ENCODE measurements around the gene PCNX2.

DNA sequence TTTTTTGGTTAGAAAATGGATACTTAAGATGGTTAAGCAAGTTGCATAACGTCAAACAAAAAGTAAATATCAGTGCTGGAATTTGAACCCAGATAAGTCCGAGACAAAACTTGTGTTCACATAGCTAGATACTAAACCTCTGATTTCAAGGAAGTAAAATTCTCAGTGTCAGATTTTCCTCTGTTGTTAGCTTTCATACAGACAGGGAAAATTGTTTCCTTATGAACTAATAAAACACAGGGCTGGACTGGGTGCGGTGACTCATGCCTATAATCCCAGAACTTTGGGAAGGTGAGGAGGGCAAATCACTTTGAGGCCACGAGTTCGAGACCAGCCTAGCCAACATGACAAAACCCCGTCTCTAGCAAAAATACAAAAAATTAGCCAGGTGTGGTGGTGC is 51.3 kb downstream of the PCNX2 start:
- TF ChIP-seq ZNF274 (IDR thresholded peaks at IDR 0.05; ENCODE audit: low read depth, low read length) (no peak), YY1 (IDR thresholded peaks at IDR 0.05; ENCODE audit: insufficient read depth, insufficient read length) (no peak), SUZ12 (IDR thresholded peaks at IDR 0.05; ENCODE audit: extremely low read depth, insufficient read depth, insufficient read length) (no peak)
